OCI-LY7 (cell line): Measurements from ENCODE around the gene C2orf42. TPM values are rescaled to one million over a fixed set of nuclear protein-coding genes. Genes with fewer than 3 reads are reported as not detected.
"Not testable (repeated sequence)": the region's sequence is repeated elsewhere in the genome, so short reads cannot be mapped to it uniquely, and the experiment has no call there.

Source experiments
- BruUV-seq: library from RNA; stranded (reverse); fragments of 400-500 nt; replicated peaks from 2 replicates; lab custom pipeline; 2021; lab: Mats Ljungman, UMichigan
- CTCF ChIA-PET: fragments of 300-600 bp; sonication (Branson Sonifier 250); formaldehyde crosslinking; loops from one replicate; lab custom pipeline; 2022; ENCODE audit warnings: antibody characterized with exemption; ENCODE audit not compliant: unreplicated experiment; lab: Charles Lee
- POLR2A ChIA-PET: fragments of 300-600 bp; sonication (Branson Sonifier 250); formaldehyde crosslinking; loops from one replicate; lab custom pipeline; 2022; ENCODE audit warnings: antibody characterized with exemption; lab: Charles Lee
- DNase-seq: peaks from one replicate; pipeline ENCODE4 v3.0.0-alpha.2; 2015; ENCODE audit warnings: low spot score
- H2AFZ ChIP-seq: fragments of 200-600 bp; sonication (generic), shearing (Covaris generic); 2 replicates; pipeline ENCODE4 v1.6.1; 2014; ENCODE audit warnings: mild to moderate bottlenecking, antibody characterized with exemption, low read length, moderate library complexity
- H3K27ac ChIP-seq: fragments of 200-600 bp; sonication (generic); 2 replicates; pipeline ENCODE4 v1.5.1; 2014; ENCODE audit warnings: mixed run types, low read depth, mild to moderate bottlenecking, moderate library complexity, low read length, inconsistent platforms; ENCODE audit not compliant: poor library complexity, severe bottlenecking
- H3K36me3 ChIP-seq: fragments of 200-600 bp; sonication (generic); 2 replicates; pipeline ENCODE4 v1.6.1; 2014; ENCODE audit warnings: mild to moderate bottlenecking, antibody characterized with exemption, low read length, moderate library complexity, mixed read lengths; ENCODE audit not compliant: insufficient read depth
- H3K4me1 ChIP-seq: fragments of 200-600 bp; sonication (generic); 2 replicates; pipeline ENCODE4 v1.5.1; 2014; ENCODE audit warnings: mild to moderate bottlenecking, low read length; ENCODE audit not compliant: insufficient read depth, poor library complexity, severe bottlenecking
- H3K4me2 ChIP-seq: fragments of 200-600 bp; sonication (generic); 2 replicates; pipeline ENCODE4 v1.6.1; 2014; ENCODE audit warnings: mild to moderate bottlenecking, low read length
- H3K4me3 ChIP-seq: fragments of 200-600 bp; sonication (generic); 2 replicates; pipeline ENCODE4 v1.5.1; 2014; ENCODE audit warnings: mild to moderate bottlenecking, low read depth, low read length; ENCODE audit not compliant: poor library complexity, severe bottlenecking
- H3K79me2 ChIP-seq: fragments of 200-600 bp; sonication (generic); 2 replicates; pipeline ENCODE4 v1.6.1; 2016; ENCODE audit warnings: low read depth, mild to moderate bottlenecking, low read length, moderate library complexity, mixed read lengths; ENCODE audit not compliant: insufficient read depth
- H3K9me2 ChIP-seq: fragments of 200-600 bp; sonication (generic); 2 replicates; pipeline ENCODE4 v1.6.1; 2016; ENCODE audit warnings: mild to moderate bottlenecking, low read length, mixed read lengths; ENCODE audit not compliant: insufficient read depth
- H3K9me3 ChIP-seq: fragments of 200-600 bp; sonication (generic); 2 replicates; pipeline ENCODE4 v1.6.1; 2014; ENCODE audit warnings: mild to moderate bottlenecking, mixed run types, low read length, mixed read lengths
- H4K20me1 ChIP-seq: fragments of 200-600 bp; sonication (generic); 2 replicates; pipeline ENCODE4 v1.6.1; 2014; ENCODE audit warnings: mild to moderate bottlenecking, antibody characterized with exemption, low read length, moderate library complexity, mixed read lengths; ENCODE audit not compliant: insufficient read depth
- EZH2phosphoT487 ChIP-seq: fragments of 200-600 bp; sonication (generic); IDR thresholded peaks from 2 replicates; pipeline ENCODE4 v1.6.1; 2018; ENCODE audit warnings: low read depth, borderline replicate concordance, mild to moderate bottlenecking, mixed run types, antibody characterized with exemption, low read length, moderate library complexity, mixed read lengths
- intact Hi-C: fragments of 100-400 bp; cut with micrococcal nuclease; formaldehyde crosslinking; loops from one replicate; pipeline ENCODE4 v1.10.0; 2022; ENCODE audit not compliant: unreplicated experiment
- total RNA-seq, 2 experiments: library from RNA; depleted of rRNA in 1 of 2; stranded (reverse); fragments of >200 nt in 1 of 2; shearing (Covaris generic) in 1 of 2; gene quantifications; 2 replicates each; pipeline ENCODE4 v1.2.3, GENCODE V29; 2014 to 2022
- TF ChIP-seq, protein P1 (sequence below): fragments of 200-600 bp; sonication (generic); conservative IDR thresholded peaks from 2 replicates; pipeline ENCODE4 v1.5.1; 2014; ENCODE audit warnings: mild to moderate bottlenecking, antibody characterized with exemption, low read length, moderate library complexity, mixed read lengths

C2orf42 gene
- total RNA-seq, 2 experiments from 2014 or later, result 19.0 to 24.5 TPM

DNA sequence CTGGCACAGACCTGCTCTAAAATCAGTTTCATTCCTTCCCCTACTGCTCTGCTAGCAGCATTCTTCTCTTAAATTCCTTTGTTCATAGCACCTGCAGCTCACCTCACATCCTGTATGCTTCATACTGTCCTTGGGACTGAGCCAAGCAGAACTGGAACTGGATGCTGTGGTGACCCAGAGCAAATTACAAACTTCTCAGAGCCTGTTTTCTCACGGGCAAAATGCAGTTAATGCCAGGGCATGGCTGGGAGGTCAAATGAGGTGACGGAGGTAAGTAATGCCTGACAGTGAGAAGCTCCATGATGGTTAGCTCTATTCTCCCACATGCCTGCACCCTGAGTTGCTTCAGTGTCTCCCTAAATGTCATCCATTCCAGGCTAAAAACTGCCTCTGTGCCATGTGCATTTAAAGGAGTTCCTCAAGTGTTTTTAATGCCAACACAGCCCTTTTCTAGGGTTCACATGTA, 29.7 kb downstream of the C2orf42 start:
- ChIA-PET CTCF (no interaction called here), POLR2A (interaction anchor here (1.9 kb wide), 1 partner anchor 13 kb away, joined by 6 read pairs; no protein-coding TSS in a partner anchor)

GRCh38 chr2:70160545-70160944, 30.3 kb downstream of the C2orf42 start:
- Histone ChIP-seq H3K9me2 (no peaks in the 10 kb centered on the region), H3K4me3 (no peak overlapping the region), H3K9me3 (no peaks in the 10 kb centered on the region), H3K4me1 (peaks cover 12% of the 10 kb centered on the region), H3K79me2 (no peaks in the 10 kb centered on the region), H3K4me2 (peak overlapping the region; percentile 22; the same call in 1 of the 2 replicates), H4K20me1 (no peaks in the 10 kb centered on the region), H2AFZ (no peak overlapping the region), H3K36me3 (peaks cover 54% of the 10 kb centered on the region), H3K27ac (peak overlapping the region; percentile 45)
- ChIA-PET POLR2A (interaction anchor here (1.9 kb wide), 1 partner anchor 13 kb away, joined by 6 read pairs; no protein-coding TSS in a partner anchor), CTCF (no interaction called here)
- BruUV-seq, result TSS peak; percentile 51
- DNase-seq, result no peak
- intact Hi-C loops, result no loop called here
- TF ChIP-seq, protein P1, sequence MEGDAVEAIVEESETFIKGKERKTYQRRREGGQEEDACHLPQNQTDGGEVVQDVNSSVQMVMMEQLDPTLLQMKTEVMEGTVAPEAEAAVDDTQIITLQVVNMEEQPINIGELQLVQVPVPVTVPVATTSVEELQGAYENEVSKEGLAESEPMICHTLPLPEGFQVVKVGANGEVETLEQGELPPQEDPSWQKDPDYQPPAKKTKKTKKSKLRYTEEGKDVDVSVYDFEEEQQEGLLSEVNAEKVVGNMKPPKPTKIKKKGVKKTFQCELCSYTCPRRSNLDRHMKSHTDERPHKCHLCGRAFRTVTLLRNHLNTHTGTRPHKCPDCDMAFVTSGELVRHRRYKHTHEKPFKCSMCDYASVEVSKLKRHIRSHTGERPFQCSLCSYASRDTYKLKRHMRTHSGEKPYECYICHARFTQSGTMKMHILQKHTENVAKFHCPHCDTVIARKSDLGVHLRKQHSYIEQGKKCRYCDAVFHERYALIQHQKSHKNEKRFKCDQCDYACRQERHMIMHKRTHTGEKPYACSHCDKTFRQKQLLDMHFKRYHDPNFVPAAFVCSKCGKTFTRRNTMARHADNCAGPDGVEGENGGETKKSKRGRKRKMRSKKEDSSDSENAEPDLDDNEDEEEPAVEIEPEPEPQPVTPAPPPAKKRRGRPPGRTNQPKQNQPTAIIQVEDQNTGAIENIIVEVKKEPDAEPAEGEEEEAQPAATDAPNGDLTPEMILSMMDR, result no peak
- TF ChIP-seq EZH2phosphoT487, result no peak

More for the DNA sequence above, 29.7 kb downstream of the C2orf42 start:
- Histone ChIP-seq H4K20me1 (no peaks in the 10 kb centered on the region), H3K36me3 (peaks cover 57% of the 10 kb centered on the region), H3K27ac (peak overlapping the region; percentile 45), H3K4me3 (no peak overlapping the region), H3K9me2 (no peaks in the 10 kb centered on the region), H2AFZ (no peak overlapping the region), H3K4me2 (peak overlapping the region; percentile 22; the same call in 1 of the 2 replicates), H3K79me2 (no peaks in the 10 kb centered on the region), H3K4me1 (peaks cover 12% of the 10 kb centered on the region), H3K9me3 (no peaks in the 10 kb centered on the region)
- TF ChIP-seq EZH2phosphoT487, result no peak
- TF ChIP-seq, protein P1, result no peak
- DNase-seq, result peak; percentile 54
- no TSS peak for BruUV-seq
- intact Hi-C loops, result no loop called here

DNA sequence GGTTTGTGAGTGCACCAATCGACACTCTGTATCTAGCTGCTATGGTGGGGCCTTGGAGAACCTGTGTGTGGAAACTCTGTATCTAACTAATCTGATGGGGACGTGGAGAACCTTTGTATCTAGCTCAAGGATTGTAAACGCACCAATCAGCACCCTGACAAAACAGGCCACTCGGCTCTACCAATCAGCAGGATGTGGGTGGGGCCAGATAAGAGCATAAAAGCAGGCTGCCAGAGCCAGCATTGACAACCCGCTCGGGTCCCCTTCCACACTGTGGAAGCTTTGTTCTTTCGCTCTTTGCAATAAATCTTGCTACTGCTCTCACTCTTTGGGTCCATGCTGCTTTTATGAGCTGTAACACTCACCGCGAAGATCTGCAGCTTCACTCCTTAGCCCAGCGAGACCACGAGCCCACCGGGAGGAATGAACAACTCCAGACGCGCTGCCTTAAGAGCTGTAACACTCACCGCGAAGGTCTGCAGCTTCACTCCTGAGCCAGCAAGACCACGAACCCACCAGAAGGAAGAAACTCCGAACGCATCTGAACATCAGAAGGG, 41.6 kb downstream of the C2orf42 start:
- H3K4me2 ChIP-seq, DNase-seq, POLR2A ChIA-PET, H2AFZ ChIP-seq, H3K79me2 ChIP-seq, H3K9me2 ChIP-seq, CTCF ChIA-PET, intact Hi-C loops, H3K9me3 ChIP-seq, BruUV-seq, H3K4me1 ChIP-seq, H4K20me1 ChIP-seq, H3K27ac ChIP-seq, H3K4me3 ChIP-seq: not testable (repeated sequence)
- H3K36me3 ChIP-seq, result peaks cover 20% of the 10 kb centered on the region

DNA sequence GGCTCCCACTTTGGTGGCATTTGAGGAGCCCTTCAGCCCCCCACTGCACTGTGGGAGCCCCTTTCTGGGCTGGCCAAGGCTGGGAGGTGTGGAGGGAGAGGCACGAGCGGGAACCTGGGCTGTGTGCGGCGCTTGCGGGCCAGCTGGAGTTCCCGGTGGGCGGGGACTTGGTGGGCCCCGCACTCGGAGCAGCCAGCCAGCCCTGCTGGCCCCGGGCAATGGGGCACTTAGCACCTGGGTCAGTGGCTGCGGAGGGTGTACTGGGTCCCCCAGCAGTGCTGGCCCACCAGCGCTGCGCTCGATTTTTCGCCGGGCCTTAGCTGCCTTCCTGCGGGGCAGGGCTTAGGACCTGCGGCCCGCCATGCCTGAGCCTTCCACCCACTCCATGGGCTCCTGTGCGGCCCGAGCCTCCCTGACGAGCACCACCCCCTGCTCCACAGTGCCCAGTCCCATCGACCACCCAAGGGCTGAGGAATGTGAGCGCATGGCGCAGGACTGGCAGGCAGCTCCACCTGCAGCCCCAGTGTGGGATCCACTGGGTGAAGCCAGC, 42.5 kb downstream of the C2orf42 start:
- H3K4me3 ChIP-seq, CTCF ChIA-PET, DNase-seq, BruUV-seq, H3K4me1 ChIP-seq, H3K9me3 ChIP-seq, H2AFZ ChIP-seq, H3K79me2 ChIP-seq, H3K4me2 ChIP-seq, H4K20me1 ChIP-seq, H3K27ac ChIP-seq, H3K9me2 ChIP-seq, intact Hi-C loops: not testable (repeated sequence)
- POLR2A ChIA-PET, result interaction anchor here (0.5 to 2.0 kb wide), 2 partner anchors 13 to 1346 kb away, joined by 4 to 6 read pairs; no protein-coding TSS in a partner anchor
- H3K36me3 ChIP-seq, result peaks cover 20% of the 10 kb centered on the region
